GM23338 (cell line): ENCODE measurements around the gene DTNB. TPM values are rescaled to one million over a fixed set of nuclear protein-coding genes. Genes with fewer than 3 reads are reported as not detected.
A peak's percentile ranks its signal among the peaks of the same experiment; 100 is the strongest.

Experiments
- ATAC-seq: fragments of 200-7000 bp; cut with Tn5 transposase; 3 replicates; pipeline ENCODE4 v1.9.1; 2020
- DNase-seq: peaks from one replicate; pipeline ENCODE4 v3.0.0-alpha.2; 2015; ENCODE audit warnings: low spot score
- H2AFZ ChIP-seq: fragments of 200-600 bp; sonication (generic); 2 replicates; pipeline ENCODE4 v1.8.0; 2016; ENCODE audit warnings: antibody characterized with exemption, mild to moderate bottlenecking, moderate library complexity
- H3F3A ChIP-seq: fragments of 200-600 bp; sonication (generic); replicated peaks from 2 replicates; pipeline ENCODE4 v1.8.0; 2017; ENCODE audit warnings: antibody characterized with exemption, mixed run types, low read depth
- H3K27ac ChIP-seq: fragments of 200-600 bp; sonication (generic); 2 replicates; pipeline ENCODE4 v1.6.1; 2016; ENCODE audit warnings: low read depth
- H3K27me3 ChIP-seq: fragments of 200-600 bp; sonication (generic); 2 replicates; pipeline ENCODE4 v1.8.0; 2016; ENCODE audit warnings: mild to moderate bottlenecking, mixed run types, moderate library complexity; ENCODE audit not compliant: insufficient read depth
- H3K36me3 ChIP-seq: fragments of 200-600 bp; sonication (generic); 2 replicates; pipeline ENCODE4 v1.8.0; 2016; ENCODE audit warnings: mild to moderate bottlenecking; ENCODE audit not compliant: insufficient read depth
- H3K4me1 ChIP-seq: fragments of 200-600 bp; sonication (generic); 2 replicates; pipeline ENCODE4 v1.8.0; 2016; ENCODE audit warnings: mild to moderate bottlenecking, moderate library complexity; ENCODE audit not compliant: insufficient read depth
- H3K4me2 ChIP-seq: fragments of 200-600 bp; sonication (generic); 2 replicates; pipeline ENCODE4 v1.7.1; 2017; ENCODE audit warnings: mixed run types
- H3K4me3 ChIP-seq: fragments of 200-600 bp; sonication (generic); 2 replicates; pipeline ENCODE4 v1.6.1; 2016; ENCODE audit warnings: mixed run types
- H3K79me2 ChIP-seq: fragments of 200-600 bp; sonication (generic); replicated peaks from 2 replicates; pipeline ENCODE4 v1.8.0; 2017; ENCODE audit warnings: mild to moderate bottlenecking; ENCODE audit not compliant: insufficient read depth
- H3K9me2 ChIP-seq: fragments of 200-600 bp; sonication (generic); 2 replicates; pipeline ENCODE4 v1.8.0; 2017; ENCODE audit not compliant: insufficient read depth
- H4K20me1 ChIP-seq: fragments of 200-600 bp; sonication (generic); replicated peaks from 2 replicates; pipeline ENCODE4 v1.8.0; 2017; ENCODE audit warnings: mild to moderate bottlenecking; ENCODE audit not compliant: insufficient read depth
- H3K27ac Mint-ChIP-seq: 2 replicates; pipeline ENCODE4 v1.8.0; 2020; ENCODE audit warnings: inconsistent platforms, mild to moderate bottlenecking, moderate library complexity, mixed read lengths
- H3K27me3 Mint-ChIP-seq: 3 replicates; pipeline ENCODE4 v1.8.0; 2022; ENCODE audit warnings: low read depth, mild to moderate bottlenecking, moderate library complexity, mixed read lengths, inconsistent platforms; ENCODE audit not compliant: insufficient read depth, poor library complexity
- H3K36me3 Mint-ChIP-seq: 3 replicates; pipeline ENCODE4 v1.8.0; 2021; ENCODE audit warnings: low read depth, mild to moderate bottlenecking, inconsistent platforms, moderate library complexity, mixed read lengths
- H3K4me1 Mint-ChIP-seq: 3 replicates; pipeline ENCODE4 v1.8.0; 2020; ENCODE audit warnings: mild to moderate bottlenecking, inconsistent platforms, mixed read lengths
- H3K4me3 Mint-ChIP-seq: 3 replicates; pipeline ENCODE4 v1.8.0; 2021; ENCODE audit warnings: moderate library complexity, mild to moderate bottlenecking, inconsistent platforms, mixed read lengths
- H3K9me3 Mint-ChIP-seq: 3 replicates; pipeline ENCODE4 v1.8.0; 2020; ENCODE audit warnings: moderate library complexity, mild to moderate bottlenecking, inconsistent platforms, mixed read lengths
- CREB1 ChIP-seq: fragments of 250-450 bp; sonication (Bioruptor Pico); IDR thresholded peaks from 2 replicates; pipeline ENCODE4 v1.5.0; 2020; ENCODE audit warnings: low read depth, mild to moderate bottlenecking, moderate library complexity
- EZH2 ChIP-seq: fragments of 200-600 bp; sonication (generic); IDR thresholded peaks from one replicate; pipeline ENCODE4 v1.8.0; 2017; ENCODE audit warnings: antibody characterized with exemption, mild to moderate bottlenecking, low read depth; ENCODE audit not compliant: unreplicated experiment
- EZH2phosphoT487 ChIP-seq: fragments of 200-600 bp; sonication (generic); IDR thresholded peaks from one replicate; pipeline ENCODE4 v1.8.1; 2018; ENCODE audit warnings: antibody characterized with exemption; ENCODE audit not compliant: unreplicated experiment
- JUNB ChIP-seq: IDR thresholded peaks from one replicate; pipeline ENCODE4 v1.6.1; 2016; ENCODE audit warnings: antibody characterized with exemption; ENCODE audit not compliant: unreplicated experiment
- NANOG ChIP-seq: IDR thresholded peaks from 2 replicates; pipeline ENCODE4 v1.6.1; 2016; ENCODE audit warnings: antibody characterized with exemption, borderline replicate concordance
- POLR2AphosphoS5 ChIP-seq: IDR thresholded peaks from 2 replicates; pipeline ENCODE4 v1.6.1; 2016; ENCODE audit warnings: antibody characterized with exemption, low read depth
- STAT1 ChIP-seq: IDR thresholded peaks from one replicate; pipeline ENCODE4 v1.6.1; 2016; ENCODE audit warnings: antibody characterized with exemption; ENCODE audit not compliant: unreplicated experiment
- ZNF114 ChIP-seq: fragments of 250-450 bp; sonication (Bioruptor Pico); IDR thresholded peaks from 2 replicates; pipeline ENCODE4 v1.5.0; 2020; ENCODE audit warnings: mild to moderate bottlenecking, moderate library complexity
- ZNF331 ChIP-seq: fragments of 250-450 bp; sonication (Bioruptor Pico); IDR thresholded peaks from 2 replicates; pipeline ENCODE4 v1.5.0; 2020; ENCODE audit warnings: low read depth, mild to moderate bottlenecking, moderate library complexity
- polyA plus RNA-seq: library from polyadenylated mRNA; unstranded; fragments of >200 nt; fragmentation: Nextera tagmentation; extraction: Ambion mirVana; gene quantifications from 2 replicates; pipeline ENCODE4 v1.2.1, GENCODE V29; 2016
- total RNA-seq: library from RNA; depleted of rRNA; stranded (reverse); fragments of >200 nt; shearing (Covaris generic); gene quantifications from 2 replicates; pipeline ENCODE4 v1.2.3, GENCODE V29; 2014
- TF ChIP-seq, protein P1 (sequence below), 2 experiments: fragments of 200-600 bp in 1 of 2; sonication (generic) in 1 of 2; conservative IDR thresholded peaks; 2 replicates each; pipeline versions ENCODE4 v1.5.1 to v1.6.1; 2016 to 2017; ENCODE audit warnings: antibody characterized with exemption in 2 of 2, low read depth in 2 of 2, mild to moderate bottlenecking in 2 of 2, moderate library complexity in 1 of 2
- TF ChIP-seq, protein P2 (sequence below): fragments of 250-450 bp; sonication (Bioruptor Pico); IDR thresholded peaks from 2 replicates; pipeline ENCODE4 v1.5.0; 2020; ENCODE audit warnings: mild to moderate bottlenecking, moderate library complexity
- TF ChIP-seq, protein P3 (sequence below): IDR thresholded peaks from one replicate; pipeline ENCODE4 v1.6.1; 2018; ENCODE audit warnings: antibody characterized with exemption; ENCODE audit not compliant: unreplicated experiment

DTNB gene
- total and polyA plus RNA-seq, 2 experiments from 2014 or later = 22.1 to 29.4 TPM

DNA sequence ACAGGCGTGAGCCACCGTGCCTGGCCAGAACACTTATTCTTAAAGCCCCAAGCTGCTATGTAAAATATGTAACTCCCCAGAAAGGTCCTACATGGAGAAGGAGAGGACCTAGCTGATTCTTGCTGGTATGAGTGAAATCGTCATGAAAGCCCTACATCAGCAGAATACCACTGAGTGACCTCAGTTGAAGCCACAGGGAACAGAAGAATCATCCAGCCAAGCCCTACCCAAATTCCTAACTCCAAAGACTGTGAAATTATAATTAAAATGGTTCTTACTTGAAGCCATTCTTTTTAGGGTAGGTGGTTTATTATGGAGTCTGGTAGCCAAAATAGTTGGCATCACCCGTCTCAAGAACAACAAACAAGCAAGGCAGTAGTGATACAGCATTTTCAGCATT, 4.5 kb upstream of the DTNB start (continued):
- TF ChIP-seq, protein P1, sequence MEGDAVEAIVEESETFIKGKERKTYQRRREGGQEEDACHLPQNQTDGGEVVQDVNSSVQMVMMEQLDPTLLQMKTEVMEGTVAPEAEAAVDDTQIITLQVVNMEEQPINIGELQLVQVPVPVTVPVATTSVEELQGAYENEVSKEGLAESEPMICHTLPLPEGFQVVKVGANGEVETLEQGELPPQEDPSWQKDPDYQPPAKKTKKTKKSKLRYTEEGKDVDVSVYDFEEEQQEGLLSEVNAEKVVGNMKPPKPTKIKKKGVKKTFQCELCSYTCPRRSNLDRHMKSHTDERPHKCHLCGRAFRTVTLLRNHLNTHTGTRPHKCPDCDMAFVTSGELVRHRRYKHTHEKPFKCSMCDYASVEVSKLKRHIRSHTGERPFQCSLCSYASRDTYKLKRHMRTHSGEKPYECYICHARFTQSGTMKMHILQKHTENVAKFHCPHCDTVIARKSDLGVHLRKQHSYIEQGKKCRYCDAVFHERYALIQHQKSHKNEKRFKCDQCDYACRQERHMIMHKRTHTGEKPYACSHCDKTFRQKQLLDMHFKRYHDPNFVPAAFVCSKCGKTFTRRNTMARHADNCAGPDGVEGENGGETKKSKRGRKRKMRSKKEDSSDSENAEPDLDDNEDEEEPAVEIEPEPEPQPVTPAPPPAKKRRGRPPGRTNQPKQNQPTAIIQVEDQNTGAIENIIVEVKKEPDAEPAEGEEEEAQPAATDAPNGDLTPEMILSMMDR (conservative IDR thresholded peaks at IDR 0.05; ENCODE audit: low read depth in 2 of 2) = no peak
- TF ChIP-seq EZH2phosphoT487 (no peak), CREB1 (no peak), STAT1 (no peak)

DNA sequence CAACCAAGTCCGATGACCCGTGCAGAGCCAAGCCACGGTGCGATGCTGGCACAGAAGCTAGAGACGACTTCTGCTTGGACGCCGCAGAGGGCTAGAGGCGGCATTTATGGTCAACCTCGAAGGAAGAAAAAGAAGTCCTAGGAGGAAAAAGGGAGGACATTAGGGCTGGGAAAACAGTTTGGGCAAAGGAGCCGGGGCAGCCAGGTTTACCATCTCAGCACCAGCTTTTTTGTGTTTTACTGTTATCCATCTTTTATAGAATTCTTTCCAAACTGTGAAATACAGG, 643 bp upstream of the DTNB start:
- Histone ChIP-seq H3F3A (peaks cover 13% of the 10 kb centered on the region; the same call in 1 of the 2 replicates), H3K4me2 (peak overlapping the region; percentile 94), H4K20me1 (0 out of 2 replicates have a peak, but pooled peaks cover 8% of the 10 kb centered on the region), H3K36me3 (no peaks in the 10 kb centered on the region), H3K4me3 (peak overlapping the region; percentile 78), H3K4me1 (peaks cover 28% of the 10 kb centered on the region), H3K27me3 (peaks cover 23% of the 10 kb centered on the region), H2AFZ (peak overlapping the region; percentile 97), H3K79me2 (peaks cover 36% of the 10 kb centered on the region), H3K27ac (0 out of 2 replicates have a peak overlapping the region, but pooled peaks have one; percentile 66), H3K9me2 (no peaks in the 10 kb centered on the region)
- DNase-seq (no peak), ATAC-seq (no peak)
- Mint-ChIP-seq H3K4me3 (peak overlapping the region; percentile 71), H3K36me3 (no peaks in the 10 kb centered on the region), H3K4me1 (peaks cover 29% of the 10 kb centered on the region), H3K27ac (no peak overlapping the region), H3K27me3 (peaks cover 14% of the 10 kb centered on the region), H3K9me3 (no peaks in the 10 kb centered on the region)
- no peak for TF ChIP-seq EZH2phosphoT487
- TF ChIP-seq, protein P2, sequence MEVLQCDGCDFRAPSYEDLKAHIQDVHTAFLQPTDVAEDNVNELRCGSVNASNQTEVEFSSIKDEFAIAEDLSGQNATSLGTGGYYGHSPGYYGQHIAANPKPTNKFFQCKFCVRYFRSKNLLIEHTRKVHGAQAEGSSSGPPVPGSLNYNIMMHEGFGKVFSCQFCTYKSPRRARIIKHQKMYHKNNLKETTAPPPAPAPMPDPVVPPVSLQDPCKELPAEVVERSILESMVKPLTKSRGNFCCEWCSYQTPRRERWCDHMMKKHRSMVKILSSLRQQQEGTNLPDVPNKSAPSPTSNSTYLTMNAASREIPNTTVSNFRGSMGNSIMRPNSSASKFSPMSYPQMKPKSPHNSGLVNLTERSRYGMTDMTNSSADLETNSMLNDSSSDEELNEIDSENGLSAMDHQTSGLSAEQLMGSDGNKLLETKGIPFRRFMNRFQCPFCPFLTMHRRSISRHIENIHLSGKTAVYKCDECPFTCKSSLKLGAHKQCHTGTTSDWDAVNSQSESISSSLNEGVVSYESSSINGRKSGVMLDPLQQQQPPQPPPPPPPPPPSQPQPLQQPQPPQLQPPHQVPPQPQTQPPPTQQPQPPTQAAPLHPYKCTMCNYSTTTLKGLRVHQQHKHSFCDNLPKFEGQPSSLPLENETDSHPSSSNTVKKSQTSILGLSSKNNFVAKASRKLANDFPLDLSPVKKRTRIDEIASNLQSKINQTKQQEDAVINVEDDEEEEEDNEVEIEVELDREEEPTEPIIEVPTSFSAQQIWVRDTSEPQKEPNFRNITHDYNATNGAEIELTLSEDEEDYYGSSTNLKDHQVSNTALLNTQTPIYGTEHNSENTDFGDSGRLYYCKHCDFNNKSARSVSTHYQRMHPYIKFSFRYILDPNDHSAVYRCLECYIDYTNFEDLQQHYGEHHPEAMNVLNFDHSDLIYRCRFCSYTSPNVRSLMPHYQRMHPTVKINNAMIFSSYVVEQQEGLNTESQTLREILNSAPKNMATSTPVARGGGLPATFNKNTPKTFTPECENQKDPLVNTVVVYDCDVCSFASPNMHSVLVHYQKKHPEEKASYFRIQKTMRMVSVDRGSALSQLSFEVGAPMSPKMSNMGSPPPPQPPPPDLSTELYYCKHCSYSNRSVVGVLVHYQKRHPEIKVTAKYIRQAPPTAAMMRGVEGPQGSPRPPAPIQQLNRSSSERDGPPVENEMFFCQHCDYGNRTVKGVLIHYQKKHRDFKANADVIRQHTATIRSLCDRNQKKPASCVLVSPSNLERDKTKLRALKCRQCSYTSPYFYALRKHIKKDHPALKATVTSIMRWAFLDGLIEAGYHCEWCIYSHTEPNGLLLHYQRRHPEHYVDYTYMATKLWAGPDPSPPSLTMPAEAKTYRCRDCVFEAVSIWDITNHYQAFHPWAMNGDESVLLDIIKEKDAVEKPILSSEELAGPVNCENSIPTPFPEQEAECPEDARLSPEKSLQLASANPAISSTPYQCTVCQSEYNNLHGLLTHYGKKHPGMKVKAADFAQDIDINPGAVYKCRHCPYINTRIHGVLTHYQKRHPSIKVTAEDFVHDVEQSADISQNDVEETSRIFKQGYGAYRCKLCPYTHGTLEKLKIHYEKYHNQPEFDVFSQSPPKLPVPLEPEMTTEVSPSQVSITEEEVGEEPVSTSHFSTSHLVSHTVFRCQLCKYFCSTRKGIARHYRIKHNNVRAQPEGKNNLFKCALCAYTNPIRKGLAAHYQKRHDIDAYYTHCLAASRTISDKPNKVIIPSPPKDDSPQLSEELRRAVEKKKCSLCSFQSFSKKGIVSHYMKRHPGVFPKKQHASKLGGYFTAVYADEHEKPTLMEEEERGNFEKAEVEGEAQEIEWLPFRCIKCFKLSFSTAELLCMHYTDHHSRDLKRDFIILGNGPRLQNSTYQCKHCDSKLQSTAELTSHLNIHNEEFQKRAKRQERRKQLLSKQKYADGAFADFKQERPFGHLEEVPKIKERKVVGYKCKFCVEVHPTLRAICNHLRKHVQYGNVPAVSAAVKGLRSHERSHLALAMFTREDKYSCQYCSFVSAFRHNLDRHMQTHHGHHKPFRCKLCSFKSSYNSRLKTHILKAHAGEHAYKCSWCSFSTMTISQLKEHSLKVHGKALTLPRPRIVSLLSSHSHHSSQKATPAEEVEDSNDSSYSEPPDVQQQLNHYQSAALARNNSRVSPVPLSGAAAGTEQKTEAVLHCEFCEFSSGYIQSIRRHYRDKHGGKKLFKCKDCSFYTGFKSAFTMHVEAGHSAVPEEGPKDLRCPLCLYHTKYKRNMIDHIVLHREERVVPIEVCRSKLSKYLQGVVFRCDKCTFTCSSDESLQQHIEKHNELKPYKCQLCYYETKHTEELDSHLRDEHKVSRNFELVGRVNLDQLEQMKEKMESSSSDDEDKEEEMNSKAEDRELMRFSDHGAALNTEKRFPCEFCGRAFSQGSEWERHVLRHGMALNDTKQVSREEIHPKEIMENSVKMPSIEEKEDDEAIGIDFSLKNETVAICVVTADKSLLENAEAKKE (CRISPR knock-in tag) = no peak
- TF ChIP-seq CREB1 = no peak
- TF ChIP-seq, protein P3, sequence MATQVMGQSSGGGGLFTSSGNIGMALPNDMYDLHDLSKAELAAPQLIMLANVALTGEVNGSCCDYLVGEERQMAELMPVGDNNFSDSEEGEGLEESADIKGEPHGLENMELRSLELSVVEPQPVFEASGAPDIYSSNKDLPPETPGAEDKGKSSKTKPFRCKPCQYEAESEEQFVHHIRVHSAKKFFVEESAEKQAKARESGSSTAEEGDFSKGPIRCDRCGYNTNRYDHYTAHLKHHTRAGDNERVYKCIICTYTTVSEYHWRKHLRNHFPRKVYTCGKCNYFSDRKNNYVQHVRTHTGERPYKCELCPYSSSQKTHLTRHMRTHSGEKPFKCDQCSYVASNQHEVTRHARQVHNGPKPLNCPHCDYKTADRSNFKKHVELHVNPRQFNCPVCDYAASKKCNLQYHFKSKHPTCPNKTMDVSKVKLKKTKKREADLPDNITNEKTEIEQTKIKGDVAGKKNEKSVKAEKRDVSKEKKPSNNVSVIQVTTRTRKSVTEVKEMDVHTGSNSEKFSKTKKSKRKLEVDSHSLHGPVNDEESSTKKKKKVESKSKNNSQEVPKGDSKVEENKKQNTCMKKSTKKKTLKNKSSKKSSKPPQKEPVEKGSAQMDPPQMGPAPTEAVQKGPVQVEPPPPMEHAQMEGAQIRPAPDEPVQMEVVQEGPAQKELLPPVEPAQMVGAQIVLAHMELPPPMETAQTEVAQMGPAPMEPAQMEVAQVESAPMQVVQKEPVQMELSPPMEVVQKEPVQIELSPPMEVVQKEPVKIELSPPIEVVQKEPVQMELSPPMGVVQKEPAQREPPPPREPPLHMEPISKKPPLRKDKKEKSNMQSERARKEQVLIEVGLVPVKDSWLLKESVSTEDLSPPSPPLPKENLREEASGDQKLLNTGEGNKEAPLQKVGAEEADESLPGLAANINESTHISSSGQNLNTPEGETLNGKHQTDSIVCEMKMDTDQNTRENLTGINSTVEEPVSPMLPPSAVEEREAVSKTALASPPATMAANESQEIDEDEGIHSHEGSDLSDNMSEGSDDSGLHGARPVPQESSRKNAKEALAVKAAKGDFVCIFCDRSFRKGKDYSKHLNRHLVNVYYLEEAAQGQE = no peak
- TF ChIP-seq JUNB = no peak
- no peak for TF ChIP-seq EZH2
- TF ChIP-seq, protein P1 (conservative IDR thresholded peaks at IDR 0.05; ENCODE audit: low read depth in 2 of 2) = no peak
- TF ChIP-seq ZNF114 (CRISPR knock-in tag) = no peak
- no peak for TF ChIP-seq NANOG
- TF ChIP-seq ZNF331 (CRISPR knock-in tag) = no peak
- no peak for TF ChIP-seq STAT1
- TF ChIP-seq POLR2AphosphoS5 = no peak
